ENCODE measurements around the gene SEPTIN8.

DNA sequence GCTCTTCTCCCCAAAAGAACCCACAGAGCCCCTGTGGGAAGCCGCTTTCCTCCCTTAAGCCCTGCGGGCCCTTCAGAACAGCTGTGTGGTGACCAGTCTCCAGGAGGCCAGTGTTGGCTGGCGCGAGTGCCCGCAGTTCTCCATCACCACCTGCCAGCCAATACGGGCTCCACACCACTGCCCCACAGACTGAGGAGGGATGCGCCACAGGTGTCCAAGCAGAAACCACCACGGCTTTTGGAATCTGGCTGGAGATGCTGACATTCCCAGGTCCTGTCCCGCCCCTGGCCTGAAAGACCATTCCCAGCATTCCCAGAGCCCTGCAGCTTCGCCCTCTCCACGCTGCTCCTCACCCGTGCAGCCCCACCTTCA lies 17.0 kb downstream of the SEPTIN8 start:
- TF ChIP-seq, protein P1, sequence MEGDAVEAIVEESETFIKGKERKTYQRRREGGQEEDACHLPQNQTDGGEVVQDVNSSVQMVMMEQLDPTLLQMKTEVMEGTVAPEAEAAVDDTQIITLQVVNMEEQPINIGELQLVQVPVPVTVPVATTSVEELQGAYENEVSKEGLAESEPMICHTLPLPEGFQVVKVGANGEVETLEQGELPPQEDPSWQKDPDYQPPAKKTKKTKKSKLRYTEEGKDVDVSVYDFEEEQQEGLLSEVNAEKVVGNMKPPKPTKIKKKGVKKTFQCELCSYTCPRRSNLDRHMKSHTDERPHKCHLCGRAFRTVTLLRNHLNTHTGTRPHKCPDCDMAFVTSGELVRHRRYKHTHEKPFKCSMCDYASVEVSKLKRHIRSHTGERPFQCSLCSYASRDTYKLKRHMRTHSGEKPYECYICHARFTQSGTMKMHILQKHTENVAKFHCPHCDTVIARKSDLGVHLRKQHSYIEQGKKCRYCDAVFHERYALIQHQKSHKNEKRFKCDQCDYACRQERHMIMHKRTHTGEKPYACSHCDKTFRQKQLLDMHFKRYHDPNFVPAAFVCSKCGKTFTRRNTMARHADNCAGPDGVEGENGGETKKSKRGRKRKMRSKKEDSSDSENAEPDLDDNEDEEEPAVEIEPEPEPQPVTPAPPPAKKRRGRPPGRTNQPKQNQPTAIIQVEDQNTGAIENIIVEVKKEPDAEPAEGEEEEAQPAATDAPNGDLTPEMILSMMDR (IDR thresholded peaks at IDR 0.05; ENCODE audit: insufficient read depth, low read length) = no peak
- no peak for TF ChIP-seq POLR2AphosphoS5 (IDR thresholded peaks at IDR 0.05; ENCODE audit: low read depth)
